Glomerular visceral epithelial cell (primary cell): ENCODE results near the gene ACOT11.
A peak's percentile ranks its signal among the peaks of the same experiment; 100 is the strongest.

Experiments
- DNase-seq: peaks from one replicate; pipeline ENCODE4 v3.0.0-alpha.2; 2016; ENCODE audit errors: extremely low spot score

The ACOT11 gene

DNA sequence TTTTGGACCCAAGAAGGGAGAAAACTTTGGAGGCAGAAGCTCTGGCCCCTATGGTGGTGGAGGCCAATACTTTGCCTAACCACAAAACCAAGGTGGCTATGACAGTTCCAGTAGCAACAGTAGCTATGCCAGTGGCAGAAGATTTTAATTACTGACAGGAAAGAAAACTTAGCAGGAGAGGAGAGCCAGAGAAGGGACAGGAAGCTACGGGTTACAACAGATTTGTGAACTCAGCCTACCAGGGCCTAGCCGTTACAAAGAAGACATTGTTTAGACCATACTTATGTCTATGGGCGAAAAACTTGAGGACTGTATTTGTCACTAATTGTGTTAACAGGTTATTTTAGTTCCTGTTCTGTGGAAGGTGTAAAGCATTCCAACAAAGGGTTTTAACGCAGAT, 10.4 kb upstream of the ACOT11 start:
- no peak for DNase-seq

DNA sequence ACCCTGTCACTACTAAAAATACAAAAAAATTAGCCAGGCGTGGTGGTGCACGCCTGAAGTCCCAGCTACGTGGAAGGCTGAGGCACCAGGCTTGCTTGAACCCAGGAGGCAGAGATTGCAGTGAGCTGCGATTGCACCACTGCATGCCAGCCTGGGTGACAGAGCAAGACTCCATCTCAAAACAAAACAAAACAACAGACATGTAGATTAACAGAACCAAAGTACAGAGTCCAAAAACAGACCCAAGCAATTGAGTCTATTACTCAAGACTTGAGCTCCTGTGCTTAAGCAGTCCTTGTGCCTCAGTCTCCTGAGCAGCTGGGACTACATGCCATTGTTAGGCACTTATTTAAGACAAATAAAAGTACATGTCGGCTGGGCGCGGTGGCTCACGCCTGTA, 9.5 kb upstream of the ACOT11 start:
- DNase-seq = no peak

DNA sequence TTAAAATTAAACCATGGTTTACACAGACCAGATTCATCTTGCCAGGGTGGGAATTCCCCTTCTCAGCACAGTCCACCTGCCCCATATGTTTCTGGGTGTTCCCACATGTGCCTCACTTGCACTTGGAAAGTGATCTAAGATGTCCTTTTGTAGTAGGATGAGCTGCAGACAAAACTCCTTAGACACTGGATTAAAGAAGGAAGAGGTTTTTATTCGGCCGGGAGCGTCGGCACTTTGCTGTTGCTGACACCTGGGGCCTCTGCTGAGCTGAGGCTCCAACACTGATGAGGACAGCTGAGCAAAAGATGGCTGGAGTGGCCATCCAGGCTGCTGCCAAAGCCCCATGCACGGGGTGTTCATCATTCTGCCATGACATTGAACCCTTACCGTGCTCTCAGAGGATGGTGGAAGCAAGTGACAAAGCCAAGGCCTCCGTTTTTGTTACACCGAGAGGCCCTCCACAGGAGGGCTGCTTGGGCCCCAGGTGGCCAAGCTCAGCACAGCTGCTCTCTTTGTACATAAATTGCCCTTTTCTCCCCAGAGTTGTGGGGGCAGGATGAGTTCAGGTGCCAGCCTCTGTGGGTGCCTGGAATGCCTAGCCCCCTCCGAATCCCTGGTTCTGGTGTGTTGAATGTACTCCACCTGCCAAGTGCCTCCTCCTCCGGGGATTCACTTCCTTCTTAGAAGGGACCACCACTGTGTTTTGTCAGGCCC, 7.3 kb upstream of the ACOT11 start:
- DNase-seq = no peak

DNA sequence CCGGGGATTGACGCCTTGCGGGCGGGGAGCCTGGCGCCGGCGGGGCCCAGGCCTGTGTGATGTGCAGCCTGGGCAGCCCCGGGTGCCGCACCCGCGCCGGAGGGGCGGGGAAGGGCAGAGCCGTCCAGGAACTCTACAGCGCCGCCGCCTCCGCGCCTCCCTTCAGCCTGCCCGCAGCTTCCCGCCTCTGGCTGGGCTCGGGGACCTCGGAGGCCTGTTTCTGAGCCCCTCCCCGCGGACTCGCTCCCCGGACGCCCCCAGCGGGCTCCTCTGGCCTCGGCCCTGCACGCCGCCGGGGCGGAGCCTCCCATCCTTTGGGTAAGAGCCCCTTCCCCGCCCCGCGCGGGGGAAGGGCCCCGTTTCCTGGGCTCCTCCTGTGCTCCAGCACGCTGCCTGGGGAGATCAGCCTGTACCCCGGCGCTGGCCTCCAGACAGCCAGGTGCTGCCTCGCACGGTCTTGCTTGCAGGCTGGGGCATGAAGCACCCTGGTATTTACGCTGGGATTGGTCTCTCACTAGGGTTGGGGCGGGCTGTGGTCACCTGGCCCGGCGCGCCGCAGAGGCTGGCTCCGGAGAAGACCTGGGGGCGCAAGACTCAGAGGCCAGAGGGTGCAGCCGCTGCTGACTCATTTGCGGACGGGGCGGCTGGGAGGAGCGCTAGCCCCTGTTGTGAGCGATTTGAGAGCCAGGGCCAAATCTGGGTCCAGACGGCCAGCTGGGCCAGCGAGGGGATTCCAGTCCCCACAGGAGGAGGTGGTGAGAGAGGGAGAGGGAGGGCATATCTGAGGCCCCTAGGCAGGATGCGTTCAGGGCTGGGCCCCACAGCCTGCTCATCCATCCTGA, 5.7 kb upstream of the ACOT11 start:
- DNase-seq = peak; percentile 76

DNA sequence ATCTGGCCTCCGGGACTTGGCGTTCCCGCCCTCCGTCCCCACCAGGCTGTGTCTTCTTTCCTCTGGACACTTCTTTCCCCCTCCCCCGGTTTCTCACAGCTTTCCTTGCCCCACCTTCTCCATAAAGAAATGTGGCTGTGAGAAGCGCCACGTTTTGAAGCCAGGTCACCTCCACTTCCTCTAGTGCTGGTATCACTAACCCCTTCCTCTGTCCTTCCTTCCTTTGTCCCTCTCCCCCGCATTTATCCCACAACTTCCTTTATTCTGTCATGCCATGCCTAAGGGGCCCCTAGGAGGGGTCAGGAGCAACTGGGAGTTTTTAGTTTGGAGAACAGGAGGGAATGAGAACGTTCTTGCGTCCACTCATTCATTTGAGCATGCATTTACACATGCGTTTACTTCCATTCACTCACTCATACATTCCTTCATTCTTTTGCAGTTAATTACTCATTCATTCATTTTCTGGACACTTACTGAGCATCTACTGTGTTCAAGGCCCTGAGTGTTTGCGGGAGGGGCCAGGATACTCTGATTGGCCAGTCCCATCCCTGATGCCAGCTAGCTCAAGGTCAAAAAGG, 5.0 kb upstream of the ACOT11 start:
- DNase-seq = no peak

DNA sequence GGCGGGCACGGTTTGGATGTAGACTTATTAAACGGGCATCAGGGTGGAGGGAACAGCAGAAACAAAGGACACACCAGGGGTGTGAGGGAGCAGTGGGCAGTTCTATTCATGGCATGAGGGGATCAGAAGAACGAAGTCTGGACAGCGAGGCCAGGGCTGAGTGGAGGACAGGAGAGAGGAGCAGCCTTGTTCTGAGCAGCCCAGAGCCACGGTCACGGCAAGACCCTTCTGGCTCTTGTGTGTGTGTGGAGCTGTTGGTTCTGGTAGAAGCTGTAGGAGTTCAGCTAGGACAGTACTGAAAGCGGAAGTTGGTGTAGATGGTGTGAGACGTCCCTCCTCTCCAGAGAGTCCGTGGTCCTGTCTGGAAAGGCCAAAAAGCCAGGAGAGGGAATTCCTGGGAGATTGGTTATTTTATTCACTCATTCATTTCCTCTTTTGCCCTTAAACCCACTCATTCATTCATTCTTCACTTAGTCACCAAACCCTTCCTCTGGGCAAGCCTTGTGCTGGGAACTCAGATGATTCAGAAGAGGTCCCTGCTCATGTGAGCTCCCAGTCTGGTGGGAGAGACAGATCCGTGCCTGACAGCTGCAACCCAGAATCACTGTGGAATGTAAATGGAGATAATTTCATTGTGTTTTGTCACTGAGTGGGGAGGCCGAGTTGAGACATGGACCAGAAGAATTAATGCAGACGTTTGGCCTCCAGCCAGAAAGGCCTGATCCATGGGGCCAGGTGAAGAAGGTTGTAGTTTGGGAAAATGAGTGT, 4.1 kb upstream of the ACOT11 start:
- no peak for DNase-seq

DNA sequence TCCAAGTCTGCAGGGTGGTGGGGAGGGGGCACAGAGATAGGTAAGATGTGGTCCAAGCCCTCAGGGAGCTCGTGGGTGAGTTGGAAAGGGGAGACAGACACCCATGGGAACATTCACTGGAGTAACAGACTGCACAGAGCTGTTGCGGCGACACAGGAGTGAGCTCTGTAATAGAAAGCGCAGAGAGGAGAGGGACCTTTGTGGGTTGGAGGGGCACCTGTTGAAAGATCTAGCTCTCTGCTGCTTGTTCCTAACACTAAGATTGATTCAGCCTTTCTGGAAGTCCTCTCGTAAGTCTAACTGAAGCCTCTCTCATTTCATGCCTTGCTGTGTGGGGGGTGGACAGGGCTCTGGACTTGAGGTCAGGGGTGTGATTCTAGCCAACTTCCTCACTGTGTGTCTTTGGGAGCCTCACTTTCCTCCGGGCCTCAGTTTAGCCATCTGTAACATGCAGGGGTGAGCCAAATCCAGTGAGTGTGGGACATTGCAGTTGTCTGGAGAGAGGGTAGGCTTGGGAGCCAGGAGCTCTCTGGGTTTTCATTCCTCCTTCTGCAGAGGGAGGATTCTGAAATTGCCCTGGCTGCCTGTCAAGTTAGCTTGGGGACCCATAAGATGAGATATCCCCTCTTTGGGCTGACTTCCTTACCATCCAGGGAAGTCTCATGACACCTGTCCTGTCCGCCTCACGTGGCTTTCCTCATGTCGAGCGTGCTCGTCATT, 2.0 kb upstream of the ACOT11 start:
- no peak for DNase-seq

DNA sequence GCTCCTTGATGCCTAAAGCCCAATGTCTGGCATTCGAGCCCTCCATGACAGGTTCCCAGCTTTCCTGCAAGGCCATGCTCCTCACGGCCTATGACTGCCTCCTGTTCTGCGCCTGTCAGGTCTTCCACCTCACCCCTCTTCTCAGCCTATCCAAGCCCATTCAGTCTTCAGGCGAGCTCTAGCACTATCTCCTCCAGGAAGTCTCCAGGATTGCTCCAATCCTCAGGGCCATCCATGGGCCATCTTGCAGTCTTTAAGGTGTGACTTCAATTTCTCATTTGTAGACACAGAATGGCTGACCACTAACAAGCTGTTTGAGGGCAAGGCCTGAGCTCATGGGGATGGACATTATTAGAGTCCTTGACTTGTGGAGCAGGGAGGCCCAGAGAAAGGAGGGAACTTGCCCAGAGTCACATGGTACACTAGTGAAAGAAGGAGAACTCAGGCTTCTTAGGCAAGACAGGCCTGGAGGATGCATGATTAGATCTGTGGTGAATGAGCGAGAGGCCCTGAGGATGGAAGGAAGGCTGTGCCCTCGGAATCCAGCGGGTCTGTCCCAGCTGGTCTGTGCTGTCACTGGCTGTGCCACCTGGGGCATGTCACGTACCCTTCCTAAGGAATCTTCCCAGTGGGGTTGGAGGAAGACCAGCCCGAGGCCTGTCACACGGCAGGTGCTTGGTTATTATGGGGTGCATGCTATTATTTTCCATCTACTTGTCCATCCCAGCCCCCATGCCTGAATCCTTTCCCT, 1.2 kb upstream of the ACOT11 start:
- no peak for DNase-seq

DNA sequence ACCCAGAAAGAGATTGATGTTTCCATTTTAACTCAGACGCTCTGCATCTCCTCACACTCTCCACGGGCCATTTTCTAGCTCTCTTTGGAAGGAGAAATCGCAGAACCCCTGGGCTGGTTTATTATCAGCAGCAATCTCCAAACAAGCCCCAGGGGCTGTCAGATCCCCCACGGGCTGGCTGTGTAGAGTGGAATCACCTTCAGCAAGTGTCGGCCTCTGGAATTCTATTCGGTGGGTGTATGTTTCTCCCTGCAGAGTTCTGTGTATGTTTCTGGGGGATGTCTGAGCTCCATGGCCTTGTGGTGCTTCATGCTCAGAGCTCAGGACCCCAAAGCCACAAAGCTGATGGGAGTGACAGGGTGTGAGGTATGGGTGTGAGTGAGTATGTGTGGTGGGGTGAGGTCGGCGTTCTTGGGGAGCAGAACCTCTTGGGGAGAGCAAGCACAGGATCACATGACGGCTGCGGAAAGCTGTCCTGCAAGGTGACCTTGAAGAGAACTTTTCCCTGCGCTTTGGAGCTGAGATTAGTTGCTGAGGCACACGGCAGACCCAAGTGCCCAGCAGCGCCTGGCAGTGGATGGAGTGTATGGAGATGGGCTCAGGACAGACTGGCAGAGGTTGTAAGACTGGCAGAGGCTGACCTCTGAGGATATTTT, 489 bp downstream of the ACOT11 start:
- DNase-seq = no peak

DNA sequence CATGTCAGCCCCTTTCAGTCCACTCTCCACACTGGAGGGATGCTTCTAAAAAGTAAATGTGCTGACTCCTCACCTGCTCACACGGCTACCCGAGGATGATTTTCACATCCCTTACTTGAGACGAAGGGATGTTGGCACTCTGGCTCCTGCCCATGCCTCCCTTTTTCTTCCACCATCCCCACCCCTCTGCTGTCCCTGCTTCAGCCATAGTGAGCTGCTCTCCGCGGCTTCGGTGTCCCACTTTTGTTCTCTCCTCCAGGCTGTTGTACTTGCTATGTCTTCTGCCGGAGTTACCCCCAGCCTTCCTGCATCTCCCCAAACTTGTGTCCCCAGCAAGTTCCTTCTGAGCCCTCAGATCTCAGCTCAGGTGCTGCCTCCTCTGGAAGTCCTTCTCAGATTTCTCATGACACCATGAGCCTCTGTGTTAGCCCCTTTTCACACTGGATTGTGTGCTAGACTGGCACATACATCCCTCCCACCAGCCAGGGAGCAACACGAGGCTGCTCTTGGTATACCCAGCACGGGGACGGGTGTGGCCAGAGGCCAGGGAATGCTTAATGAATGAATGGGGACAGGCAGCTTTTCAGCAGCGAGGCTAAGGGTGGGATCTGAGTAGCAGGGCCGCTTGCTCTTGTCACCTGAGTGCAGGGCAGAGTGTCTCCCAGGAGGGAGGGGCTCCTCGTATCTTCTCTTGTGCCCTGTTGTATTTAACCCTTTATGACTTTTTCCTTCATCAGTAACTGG, 1.3 kb downstream of the ACOT11 start:
- no peak for DNase-seq

DNA sequence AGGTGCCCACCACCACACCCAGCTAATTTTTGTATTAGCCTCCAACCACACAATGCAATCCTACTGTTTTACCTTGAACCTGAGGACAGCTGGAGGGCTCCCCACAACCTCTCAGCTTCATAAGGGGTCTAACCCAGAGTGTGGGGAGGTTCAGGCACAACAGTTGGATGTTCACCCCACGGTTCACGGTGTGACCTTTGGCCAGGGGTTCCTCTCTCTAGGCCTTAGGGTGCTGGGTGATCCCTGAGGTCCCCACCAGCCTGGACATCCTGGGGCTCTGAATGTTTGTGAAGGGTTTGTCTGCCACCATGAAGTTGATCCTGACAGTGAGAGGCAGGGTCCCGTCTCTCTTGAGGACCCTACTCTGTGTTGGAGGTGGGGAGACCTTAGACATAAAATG, 3.9 kb downstream of the ACOT11 start:
- DNase-seq = no peak

DNA sequence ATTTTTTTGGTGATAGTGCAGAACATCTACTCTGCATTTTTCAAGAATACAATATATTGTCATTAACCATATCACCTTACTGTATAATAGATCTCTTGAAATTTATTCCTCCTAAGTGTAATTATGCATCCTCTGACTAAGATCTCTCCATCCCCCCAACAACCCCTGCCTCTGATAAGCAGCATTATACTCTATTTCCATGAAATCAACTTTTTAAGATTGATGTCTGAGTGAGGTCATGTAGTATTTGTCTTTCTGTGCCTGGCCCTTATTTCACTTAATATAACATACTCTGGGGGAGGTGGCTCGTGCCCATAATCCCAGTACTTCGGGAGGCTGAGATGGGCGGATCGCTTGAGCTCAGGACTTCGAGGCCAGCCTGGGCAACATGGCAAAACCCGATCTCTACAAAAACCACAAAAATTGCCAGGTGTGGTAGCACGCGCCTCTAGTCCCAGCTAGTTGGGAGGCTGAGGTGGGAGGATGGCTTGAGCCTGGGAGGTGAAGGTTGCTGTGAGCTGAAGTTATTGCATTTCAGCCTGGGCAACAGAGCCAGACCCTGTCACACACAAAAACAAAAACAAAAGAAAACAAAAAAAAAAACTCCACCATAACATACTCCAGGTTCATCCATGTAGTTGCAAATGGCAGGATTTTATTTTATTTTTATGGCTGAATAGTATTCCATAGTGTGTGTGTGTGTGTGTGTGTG, 5.7 kb downstream of the ACOT11 start:
- no peak for DNase-seq

DNA sequence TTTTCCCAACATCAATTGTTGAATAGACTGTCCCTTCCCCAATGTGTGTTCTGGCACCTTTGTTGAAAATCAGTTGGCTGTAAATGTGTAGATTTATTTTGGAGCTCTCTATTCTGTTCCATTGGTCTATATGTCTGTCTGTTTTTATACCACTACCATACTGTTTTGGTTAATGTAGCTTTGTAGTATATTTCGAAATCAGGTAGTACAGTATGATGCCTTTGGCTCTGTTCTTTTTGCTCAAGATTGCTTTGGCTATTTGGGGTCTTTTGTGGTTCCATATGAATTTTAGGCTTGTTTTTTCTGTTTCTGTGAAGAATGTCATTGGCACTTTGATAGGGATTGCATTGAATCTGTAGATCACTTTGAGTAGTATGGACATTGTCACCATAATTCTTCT, 8.1 kb downstream of the ACOT11 start:
- no peak for DNase-seq

DNA sequence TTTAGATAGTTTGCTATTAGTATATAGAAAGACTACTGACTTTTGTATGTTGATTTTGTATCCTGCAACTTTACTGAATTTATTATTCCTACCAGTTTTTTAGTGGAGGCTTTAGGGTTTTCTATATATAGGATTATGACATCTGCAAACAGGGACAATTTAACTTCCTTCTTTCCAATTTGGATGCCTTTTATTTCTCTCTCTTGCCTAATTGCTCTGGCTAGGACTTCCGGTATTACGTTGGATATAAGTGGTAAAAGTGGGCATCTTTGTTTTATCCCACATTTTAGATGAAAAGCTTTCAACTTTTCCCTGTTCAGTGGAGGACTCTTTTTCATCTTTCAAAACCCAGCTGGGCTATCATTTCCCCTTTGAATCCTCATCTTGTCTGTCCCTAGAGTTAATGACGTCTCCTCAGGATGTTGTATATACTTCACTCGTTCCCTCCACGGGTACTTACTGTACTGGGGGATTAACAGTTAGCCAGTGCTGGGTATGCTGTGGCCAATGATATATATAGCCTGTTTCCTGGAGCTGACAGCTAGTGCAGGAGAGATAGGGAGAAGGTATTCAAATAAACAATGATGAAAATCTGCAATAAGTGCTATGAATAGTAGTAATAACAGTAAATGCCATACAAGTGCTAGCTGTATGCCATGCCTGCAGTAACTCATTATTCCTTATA, 9.8 kb downstream of the ACOT11 start:
- DNase-seq = no peak

DNA sequence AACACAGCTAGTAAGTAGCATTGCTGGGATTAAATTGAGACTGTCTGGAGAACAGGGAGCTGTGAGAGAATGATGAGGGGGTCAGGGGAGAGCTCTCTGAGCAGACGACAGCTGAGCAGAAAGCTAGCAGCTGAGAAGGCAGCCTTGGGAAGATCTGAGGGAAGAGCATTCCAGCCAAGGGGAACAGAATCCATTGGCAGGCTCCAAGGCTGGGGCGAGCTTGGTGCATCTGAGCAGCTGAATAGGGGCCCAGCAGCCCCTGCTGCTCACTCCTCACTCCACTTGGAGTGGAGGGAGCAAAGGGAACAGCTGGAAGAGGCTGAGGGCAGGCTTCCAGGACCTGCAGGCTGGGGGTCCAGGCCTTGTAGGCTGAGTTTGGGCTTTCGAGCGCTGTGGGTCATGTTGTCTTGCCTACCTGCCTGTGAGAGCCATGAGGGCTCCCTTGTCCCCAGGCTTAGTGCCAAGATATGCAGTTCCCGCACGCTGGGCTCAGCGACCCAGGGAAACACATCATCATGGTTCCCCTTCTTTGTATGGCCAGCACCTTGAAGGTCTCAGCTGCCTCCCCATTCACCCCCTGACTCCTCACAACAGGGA, 10.5 kb downstream of the ACOT11 start:
- DNase-seq = no peak

DNA sequence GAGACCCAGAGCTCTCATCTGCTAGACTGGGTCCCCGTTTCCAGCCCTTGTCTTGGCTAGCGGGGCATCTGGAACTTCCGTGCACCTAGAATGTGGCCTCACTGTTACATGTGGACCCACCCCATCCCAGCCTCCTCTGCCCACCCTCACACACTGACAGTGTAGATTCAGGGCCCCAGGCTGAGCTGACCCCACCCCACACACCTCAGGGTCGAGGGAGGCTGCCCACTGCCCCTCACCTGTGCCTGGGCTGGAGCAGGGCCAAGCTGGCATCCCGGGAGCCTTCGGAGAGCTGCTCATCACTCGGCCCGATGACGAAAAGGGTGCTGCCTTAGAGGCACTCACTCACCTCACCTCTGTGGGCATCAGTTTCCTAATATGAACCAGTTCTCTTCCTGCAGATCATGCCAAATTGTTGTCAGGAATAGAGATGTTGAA, 11.1 kb downstream of the ACOT11 start:
- DNase-seq = no peak

DNA sequence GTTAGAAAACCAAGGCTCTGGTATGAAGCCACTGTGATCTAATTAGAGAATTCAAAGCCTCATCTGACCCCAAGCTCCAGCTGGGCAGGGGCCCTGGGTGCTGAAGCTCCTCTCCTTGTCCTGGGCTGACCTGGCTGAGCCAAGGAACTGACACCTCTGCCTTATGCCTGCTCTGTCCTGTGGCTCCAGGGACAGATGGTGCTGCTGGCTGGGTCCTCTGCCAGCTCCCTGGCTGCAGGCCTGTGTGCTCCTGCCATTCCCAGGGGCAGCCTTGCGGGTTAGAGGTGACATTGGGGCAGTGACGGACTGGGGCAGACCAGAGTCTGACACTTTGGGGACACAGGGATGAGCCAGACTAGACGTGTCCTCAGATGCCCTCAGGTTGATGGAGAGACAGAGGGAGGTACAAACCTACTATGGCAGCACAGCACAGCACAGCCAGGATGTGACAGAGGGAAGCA, 11.8 kb downstream of the ACOT11 start:
- no peak for DNase-seq
